Measurements from ENCODE around the gene BRINP2.

GRCh38 chr1:177274687-177275211, 104.0 kb downstream of the BRINP2 start:
- no peak for TF ChIP-seq CTCF (optimal IDR thresholded peaks at IDR 0.05 in 1 of 3, IDR thresholded peaks at IDR 0.05 in 1 of 3, conservative IDR thresholded peaks at IDR 0.05 in 1 of 3; ENCODE audit: extremely low read depth in 1 of 3, insufficient read depth in 2 of 3, low read length in 3 of 3)
- no peak for TF ChIP-seq EZH2 (IDR thresholded peaks at IDR 0.05; ENCODE audit: low read length)

Measured in keratinocyte (primary cell).